ENCODE results near the gene KIRREL1. TPM values are rescaled to one million over a fixed set of nuclear protein-coding genes. Genes with fewer than 3 reads are reported as not detected.

KIRREL1 gene
- total and polyA plus RNA-seq, 2 of the 13 experiments (the other 11 are each of a cell fraction or from before 2014, with no cell fraction given), result 0.02 to 0.03 TPM

DNA sequence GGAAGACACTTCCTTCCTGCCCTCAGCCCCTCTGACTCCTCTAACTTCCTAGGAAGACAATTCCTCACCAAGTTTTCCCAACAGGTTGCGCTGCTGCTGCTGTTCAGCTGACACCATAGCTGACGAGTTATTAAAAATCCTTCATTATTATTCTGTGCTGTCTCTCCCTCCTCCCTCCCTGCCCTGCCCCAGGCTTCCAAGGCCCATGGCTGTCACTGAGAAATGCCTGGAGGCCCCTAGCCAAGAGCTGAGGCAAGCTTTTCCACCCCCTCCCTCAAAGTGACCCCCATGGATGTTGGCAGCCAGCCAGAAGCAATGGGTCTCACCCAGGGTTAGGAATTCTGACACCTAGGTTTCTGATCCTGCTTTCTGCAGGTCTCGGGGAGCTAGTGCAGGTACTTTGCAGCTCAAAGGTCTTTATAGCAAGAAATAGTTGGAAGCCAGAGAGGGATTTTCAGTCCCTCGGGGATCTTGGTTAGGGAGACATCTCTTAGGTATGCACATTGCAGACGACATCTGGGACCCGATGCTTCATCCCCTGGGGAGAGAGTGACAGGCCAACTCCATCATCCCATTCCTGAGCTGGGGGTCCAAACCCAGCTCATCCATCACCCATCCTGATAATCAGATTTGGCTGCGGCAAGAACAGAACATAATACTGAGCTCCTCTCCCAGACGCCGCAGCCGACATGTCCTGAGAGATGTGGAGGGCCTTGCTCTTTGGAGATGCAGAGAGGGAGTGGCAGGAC, 65.0 kb downstream of the KIRREL1 start (continued):
- TF ChIP-seq EEA1 (CRISPR knock-in tag; IDR thresholded peaks at IDR 0.05; ENCODE audit: borderline replicate concordance) (no peak), ZNF839 (CRISPR knock-in tag; IDR thresholded peaks at IDR 0.05; ENCODE audit: borderline replicate concordance) (no peak), ZNF546 (CRISPR knock-in tag; conservative IDR thresholded peaks at IDR 0.05) (no peak), ZNF773 (CRISPR knock-in tag; IDR thresholded peaks at IDR 0.05; ENCODE audit: borderline replicate concordance) (no peak), ZNF564 (CRISPR knock-in tag; IDR thresholded peaks at IDR 0.05) (no peak), KLF6 (CRISPR knock-in tag; IDR thresholded peaks at IDR 0.05) (no peak), ZSCAN22 (CRISPR knock-in tag; IDR thresholded peaks at IDR 0.05) (no peak)
- TF ChIP-seq, protein P1, sequence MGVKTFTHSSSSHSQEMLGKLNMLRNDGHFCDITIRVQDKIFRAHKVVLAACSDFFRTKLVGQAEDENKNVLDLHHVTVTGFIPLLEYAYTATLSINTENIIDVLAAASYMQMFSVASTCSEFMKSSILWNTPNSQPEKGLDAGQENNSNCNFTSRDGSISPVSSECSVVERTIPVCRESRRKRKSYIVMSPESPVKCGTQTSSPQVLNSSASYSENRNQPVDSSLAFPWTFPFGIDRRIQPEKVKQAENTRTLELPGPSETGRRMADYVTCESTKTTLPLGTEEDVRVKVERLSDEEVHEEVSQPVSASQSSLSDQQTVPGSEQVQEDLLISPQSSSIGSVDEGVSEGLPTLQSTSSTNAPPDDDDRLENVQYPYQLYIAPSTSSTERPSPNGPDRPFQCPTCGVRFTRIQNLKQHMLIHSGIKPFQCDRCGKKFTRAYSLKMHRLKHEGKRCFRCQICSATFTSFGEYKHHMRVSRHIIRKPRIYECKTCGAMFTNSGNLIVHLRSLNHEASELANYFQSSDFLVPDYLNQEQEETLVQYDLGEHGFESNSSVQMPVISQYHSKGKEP (CRISPR knock-in tag; IDR thresholded peaks at IDR 0.05), result no peak
- TF ChIP-seq, protein P2, sequence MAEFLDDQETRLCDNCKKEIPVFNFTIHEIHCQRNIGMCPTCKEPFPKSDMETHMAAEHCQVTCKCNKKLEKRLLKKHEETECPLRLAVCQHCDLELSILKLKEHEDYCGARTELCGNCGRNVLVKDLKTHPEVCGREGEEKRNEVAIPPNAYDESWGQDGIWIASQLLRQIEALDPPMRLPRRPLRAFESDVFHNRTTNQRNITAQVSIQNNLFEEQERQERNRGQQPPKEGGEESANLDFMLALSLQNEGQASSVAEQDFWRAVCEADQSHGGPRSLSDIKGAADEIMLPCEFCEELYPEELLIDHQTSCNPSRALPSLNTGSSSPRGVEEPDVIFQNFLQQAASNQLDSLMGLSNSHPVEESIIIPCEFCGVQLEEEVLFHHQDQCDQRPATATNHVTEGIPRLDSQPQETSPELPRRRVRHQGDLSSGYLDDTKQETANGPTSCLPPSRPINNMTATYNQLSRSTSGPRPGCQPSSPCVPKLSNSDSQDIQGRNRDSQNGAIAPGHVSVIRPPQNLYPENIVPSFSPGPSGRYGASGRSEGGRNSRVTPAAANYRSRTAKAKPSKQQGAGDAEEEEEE (CRISPR knock-in tag; IDR thresholded peaks at IDR 0.05; ENCODE audit: borderline replicate concordance), result no peak

DNA sequence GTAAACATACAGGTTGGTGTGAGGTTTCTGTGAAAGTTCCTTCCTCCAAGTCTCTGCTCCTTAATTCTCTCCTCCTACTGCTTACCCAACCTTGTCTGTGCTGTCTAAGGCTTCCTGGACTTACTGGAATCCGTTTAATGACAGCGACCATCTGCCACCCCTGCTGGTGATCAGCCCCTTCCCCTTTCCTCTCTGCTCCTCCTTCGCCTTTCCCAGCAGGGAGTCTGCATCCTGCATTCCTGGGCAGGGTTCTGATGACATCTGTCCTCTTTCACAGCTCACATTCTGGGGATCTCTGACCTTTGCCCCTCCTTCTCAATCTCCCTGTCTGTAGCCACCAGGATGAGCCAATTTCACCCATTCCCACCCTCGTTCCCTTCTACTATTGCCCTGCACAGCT, 66.5 kb downstream of the KIRREL1 start:
- ChIA-PET CTCF (ENCODE audit: low intra/inter-chr PET ratio, low total read pairs) (no interaction called here), POLR2A (no interaction called here)
- Histone ChIP-seq H3K4me1 (ENCODE audit: insufficient read depth, low read length) (no peaks in the 10 kb centered on the region), H3K4me2 (ENCODE audit: low read depth, low read length) (no peak overlapping the region), H3K27ac (ENCODE audit: extremely low read length, insufficient read depth, low read length) (no peak overlapping the region), H3K4me3 (replicated peaks in 1 of 3; ENCODE audit: insufficient read depth in 1 of 3, low read depth in 2 of 3, low read length in 3 of 3) (no peak overlapping the region), H4K20me1 (ENCODE audit: insufficient read depth, low read length) (no peaks in the 10 kb centered on the region), H3K79me2 (ENCODE audit: insufficient read depth, low read length) (no peaks in the 10 kb centered on the region), H3K9ac (ENCODE audit: insufficient read depth, low read depth, low read length) (no peak overlapping the region), H3K27me3 (ENCODE audit: control insufficient read depth in 1 of 2, insufficient read depth in 2 of 2, low read length in 2 of 2) (no peaks in the 10 kb centered on the region; a peak in 1 of 5 replicates), H2AFZ (ENCODE audit: low read length) (no peak overlapping the region), H3K36me3 (replicated peaks in 1 of 2; ENCODE audit: control insufficient read depth in 1 of 2, insufficient read depth in 2 of 2, low read length in 2 of 2) (no peaks in the 10 kb centered on the region), H3K9me3 (ENCODE audit: low read length) (no peaks in the 10 kb centered on the region)
- ATAC-seq, result no peak
- TF ChIP-seq ZNF790 (CRISPR knock-in tag; IDR thresholded peaks at IDR 0.05; ENCODE audit: borderline replicate concordance), result no peak
- no peak for FAIRE-seq
- intact Hi-C loops (cut with micrococcal nuclease; ENCODE audit: unreplicated experiment), result no loop called here
- no peak for DNase-seq (ENCODE audit: low spot score)
- in situ Hi-C loops (cut with HindIII; ENCODE audit: extremely low pct_ligation_motif_present, low pct_unique_long_range_greater_than_20kb), result no loop called here
- WGBS (ENCODE audit: low lambda C conversion rate), result 7% methylated on average over 4 of the region's 4 CpGs
- BruUV-seq (replicated peaks), result no TSS peak

Data from HepG2 (cell line).